GM12891 (cell line): ENCODE measurements around the gene CABLES2.

ENCODE experiments used
- POLR2A ChIP-seq: IDR thresholded peaks from 2 replicates; pipeline ENCODE4 v1.6.1; 2011; ENCODE audit warnings: low read depth, low read length, control low read depth
- POLR2AphosphoS5 ChIP-seq: IDR thresholded peaks from 2 replicates; pipeline ENCODE4 v1.6.1; 2011; ENCODE audit warnings: low read depth, low read length, control low read depth
- SPI1 ChIP-seq: IDR thresholded peaks from 2 replicates; pipeline ENCODE4 v1.6.1; 2011; ENCODE audit warnings: low read depth, low read length, control low read depth

DNA sequence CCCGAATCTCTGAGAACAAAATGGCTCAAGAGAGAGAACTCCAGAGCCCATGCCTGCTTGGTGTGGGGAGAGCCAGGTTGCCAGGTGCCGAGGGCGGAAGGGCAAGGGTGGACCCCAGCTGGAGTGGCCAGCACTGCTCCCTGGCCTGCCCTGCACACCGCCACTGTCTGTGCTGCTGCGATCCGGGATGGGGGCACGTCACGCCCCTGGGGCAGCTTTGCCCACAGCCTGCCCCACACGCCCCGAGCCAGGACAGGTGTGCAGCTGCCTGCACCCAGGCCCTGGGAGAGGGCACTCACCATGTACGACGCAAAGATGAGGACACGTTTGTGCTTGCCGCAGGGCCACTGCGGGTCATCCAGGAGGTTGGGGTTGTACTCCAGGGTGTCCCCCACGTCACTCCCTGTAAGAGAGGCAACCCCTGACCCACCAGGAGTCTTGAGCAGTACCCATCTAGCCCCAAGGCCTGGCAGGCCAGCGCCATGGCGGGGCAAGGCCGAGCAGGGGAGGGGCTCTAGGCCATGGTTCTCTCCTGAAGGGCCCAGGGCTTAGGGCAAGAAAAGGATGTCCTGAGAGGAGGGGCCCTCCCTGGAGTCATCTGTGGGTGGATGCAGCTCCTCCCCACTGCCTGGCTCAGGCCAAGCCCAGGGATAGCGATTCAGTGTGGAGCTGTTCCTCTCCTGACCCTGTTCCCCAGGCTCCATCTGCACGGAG, 14.3 kb downstream of the CABLES2 start:
- TF ChIP-seq POLR2A (no peak), POLR2AphosphoS5 (no peak; the same call in 1 of the 2 replicates), SPI1 (no peak)
